NK-92 treated with Interleukin-12 subunit alpha and Interleukin-12 subunit beta, amount 100 ng/mL, for 24 hours (cell line): ENCODE results near the gene SORBS1.

Source experiments
- DNase-seq: peaks from one replicate; lab custom pipeline; 2025; lab: John Stamatoyannopoulos, UW

SORBS1 gene

DNA sequence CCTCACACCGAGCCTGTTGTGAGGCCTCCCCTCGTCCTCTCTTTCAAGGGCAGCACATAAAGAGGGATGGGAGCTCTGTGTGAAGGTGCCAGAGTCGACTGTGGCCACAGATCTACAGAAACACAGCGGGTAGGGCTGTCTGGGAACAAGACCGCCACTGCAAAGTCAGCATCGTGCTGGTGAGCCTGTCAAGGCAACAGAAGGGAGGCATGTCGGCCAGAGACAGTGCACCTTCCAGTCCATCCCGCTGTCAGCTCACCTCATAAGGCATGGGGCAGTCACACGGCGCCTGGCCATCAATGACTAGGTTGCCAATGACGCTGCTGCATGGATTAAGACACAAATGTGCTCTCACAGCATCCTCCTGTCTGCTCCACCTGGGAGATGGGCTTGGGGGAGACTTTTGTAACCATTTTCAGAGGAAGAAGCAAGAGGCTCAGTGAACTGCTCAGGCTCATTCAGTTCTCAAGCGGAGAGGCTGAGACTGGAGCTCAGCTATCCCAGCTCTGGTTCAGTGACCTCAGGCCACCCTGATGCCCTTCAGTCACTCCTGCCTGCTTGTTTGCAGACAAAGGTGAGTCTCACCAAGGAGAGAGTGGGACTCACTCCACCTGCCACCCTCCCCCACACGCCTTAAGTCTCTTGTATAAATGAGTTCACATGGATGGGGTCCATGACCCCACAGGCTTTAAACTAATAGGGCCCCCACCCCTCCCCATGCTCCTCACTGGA is 125.5 kb downstream of the SORBS1 start:
- no peak for DNase-seq

DNA sequence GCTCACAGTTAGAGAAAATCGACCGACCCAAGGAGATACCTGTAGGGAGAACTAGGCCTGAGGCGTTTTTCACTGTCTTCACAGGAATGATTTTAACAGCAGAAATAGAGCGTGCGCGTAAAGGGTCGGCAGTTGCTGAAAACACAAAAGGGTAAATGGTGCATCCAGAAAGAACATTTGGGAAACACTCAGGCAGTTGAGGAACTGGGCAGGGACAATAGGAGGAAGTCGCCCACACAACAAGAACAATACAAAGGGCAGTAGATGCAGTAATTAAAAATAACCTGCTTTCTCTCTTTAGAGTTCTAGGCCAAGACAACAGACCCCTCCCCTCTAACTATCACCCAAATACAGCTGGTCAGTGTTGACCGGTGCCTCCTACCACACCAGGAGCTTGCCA is 126.6 kb downstream of the SORBS1 start:
- no peak for DNase-seq

DNA sequence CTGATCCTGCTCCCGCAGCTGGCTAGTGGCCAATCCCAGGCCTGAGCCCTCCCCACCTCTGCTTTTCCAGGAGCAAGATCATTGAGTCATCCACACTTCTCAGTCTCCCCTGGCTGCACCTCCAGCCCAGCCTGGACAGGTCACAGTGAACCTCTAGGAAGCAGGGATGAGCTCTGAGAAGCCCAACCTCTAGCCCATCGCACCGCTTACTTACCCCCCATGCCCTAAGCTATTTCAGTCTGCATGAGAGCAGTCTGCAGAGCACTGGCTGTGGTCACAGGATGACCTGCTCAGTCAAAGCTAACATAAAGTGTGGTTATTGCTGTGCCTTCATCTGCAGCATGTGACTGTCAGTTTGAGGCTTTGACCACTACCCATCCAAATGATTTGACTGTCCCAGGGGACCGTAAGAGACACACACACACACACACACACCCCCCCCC is 129.2 kb downstream of the SORBS1 start:
- no peak for DNase-seq

DNA sequence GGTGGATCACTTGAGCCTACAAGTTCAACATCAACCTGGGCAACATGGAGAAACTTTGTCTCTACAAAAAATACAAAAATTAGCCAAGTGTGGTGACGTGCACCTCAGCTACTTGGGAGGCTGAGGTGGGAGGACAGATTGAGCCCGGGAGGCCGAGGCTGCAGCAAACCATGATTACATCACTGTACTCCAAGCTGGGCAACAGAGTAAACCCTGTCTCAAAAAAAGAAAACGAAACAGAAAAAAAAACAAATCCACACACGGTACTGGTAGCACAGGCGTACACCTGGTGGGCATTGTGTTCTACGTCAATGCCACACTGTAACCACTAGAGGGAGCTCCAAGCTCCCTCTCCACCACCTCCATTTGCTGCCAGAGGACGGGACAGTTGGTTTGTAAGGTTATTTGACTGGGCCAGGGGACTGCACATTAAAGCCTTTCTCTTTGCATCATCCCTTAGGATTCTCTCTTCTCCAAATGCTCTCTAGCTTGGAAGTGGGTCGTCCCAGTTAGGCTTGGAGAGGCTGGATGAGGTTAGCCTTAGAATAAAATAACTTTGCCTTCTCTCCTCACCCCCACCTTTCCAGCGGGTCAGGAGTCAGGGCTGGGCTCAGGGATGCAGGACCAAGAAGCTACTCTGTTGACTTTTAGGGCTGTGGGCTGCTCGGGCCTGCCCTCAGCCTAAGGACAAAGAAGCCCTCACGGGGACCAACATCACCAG is 130.8 kb downstream of the SORBS1 start:
- peak; percentile 2 for DNase-seq

DNA sequence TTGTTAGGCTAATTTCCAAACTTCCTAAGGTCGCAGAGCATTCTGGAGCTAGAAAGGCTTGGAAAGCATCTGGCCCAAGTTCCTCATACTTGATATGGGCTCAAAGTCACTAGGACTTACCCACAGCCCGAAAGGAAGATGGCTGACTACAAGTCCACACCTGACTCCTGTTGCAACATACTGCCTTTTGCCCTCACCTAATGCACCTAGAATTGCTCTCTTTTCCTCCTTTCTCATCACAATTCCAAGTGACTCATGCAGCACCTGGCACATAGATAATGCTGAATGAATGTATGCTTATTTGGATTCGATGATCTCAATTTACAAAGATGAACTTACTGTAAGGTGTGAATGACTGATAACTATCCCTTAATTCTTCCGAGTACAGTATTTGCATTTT is 131.5 kb downstream of the SORBS1 start:
- DNase-seq, result no peak

DNA sequence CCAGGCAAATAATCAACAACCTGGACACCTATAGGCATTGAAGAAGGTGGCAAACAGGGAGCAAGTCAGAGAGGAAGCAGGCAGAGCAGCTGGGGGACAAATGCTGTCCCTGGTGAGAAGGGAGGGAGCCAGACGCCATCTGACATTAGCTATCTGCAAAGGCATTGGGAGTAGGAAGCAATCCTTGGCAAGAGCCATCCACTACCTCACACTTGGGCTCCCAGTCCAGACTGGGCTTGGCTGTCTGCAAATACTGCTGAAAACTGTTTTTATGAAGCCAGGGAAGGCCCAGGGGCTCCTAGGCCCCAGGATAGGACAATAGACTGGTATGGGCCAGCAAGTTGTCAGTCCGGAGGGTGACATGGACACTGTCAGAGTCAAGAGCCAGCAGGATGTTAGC is 132.5 kb downstream of the SORBS1 start:
- DNase-seq, result no peak

DNA sequence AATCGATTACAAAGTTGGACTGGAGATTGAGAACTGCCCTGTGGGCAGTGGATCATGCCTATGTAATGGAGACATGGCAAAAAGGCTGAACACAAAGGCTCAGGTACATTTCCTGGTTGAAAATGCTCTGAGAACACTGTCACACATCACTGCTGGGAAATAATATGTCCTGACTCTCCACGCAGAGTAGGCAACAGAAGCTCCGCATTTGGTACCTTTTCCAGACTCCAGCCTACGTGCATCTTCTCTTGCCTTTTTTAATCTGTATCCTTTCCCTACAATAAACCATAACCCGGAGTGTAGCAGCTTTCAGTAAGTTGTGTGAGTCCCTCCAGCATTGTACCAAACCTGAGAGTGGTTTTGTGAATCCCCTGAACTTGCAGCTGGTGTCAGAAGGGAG is 134.7 kb downstream of the SORBS1 start:
- DNase-seq, result no peak

DNA sequence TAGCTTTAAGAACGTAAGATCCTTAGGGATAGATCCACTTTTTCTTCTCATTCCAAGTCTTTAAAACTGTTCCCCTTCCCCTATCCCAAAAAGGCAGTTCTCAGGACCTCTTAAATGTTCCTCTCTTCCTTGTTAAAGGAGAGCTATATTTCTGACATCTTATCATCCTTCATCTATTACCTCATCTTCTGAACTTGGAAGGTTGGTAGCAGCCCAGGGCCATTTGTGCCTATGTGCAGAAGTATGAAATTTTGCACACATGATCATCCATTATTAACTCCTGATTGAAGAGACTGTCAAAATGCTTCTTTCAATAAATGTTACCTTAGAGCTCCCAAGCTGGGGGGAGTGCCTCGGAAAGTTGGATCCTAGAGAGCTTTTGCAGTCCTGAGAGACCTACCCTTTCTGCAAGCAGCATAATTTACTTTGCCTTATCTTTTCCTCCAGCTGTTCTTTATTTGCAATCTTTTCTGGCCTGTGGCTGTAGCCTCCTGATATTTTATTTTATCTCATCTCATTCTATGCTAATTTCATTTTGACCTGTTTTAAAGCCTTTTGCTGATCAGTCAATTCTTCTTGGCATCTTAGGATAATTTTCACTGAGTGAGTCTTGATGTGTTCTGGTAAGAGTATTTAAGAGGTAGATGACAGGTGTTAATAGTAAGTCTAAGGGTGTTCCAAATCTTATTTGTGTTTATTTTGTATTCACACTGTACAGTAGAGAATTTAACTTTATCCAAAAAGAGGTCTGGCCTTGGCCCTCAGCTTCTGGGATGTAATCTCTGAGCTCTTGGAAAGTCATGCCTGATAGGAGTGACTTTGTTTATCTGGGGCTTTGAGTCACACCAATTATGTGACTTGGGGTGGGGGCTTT is 135.3 kb downstream of the SORBS1 start:
- no peak for DNase-seq

DNA sequence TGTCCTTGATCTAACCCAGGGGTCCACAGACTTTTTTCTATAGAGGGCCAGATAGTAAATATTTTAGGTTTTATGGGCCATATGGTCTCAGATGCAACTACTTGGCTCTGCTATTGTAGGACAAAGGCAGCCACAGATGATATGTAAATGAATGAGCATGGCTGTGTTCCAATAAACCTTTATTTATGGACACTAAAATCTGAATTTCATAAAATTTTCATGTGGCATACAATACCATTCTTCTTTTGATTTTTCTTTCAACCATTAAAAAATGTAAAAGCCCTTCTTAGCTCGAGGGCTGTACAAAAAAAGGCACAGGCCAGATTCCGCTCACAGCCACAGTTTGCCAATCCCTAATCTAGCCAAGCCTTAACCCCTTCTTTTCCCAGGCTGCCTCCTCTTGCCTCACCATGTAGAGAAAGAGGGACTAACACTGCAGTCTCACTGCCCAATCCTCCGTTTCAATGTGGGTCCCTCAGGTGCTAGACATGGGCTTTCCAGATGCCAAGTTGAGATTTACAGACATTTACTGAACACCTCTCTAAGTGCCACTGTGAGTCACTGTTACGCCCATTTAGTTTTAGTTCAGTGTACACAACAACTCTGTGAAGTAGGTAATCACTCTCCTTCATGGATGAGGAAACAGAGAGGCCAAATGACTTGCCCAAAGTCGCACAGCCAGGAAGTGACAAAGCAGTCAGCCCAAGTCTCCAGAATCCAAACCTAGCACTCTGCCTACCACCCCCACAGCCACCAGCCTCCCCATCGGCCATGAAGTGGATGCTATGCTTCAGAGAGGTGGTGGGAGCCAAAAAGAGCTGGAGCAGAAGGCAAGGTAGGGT is 137.8 kb downstream of the SORBS1 start:
- no peak for DNase-seq

DNA sequence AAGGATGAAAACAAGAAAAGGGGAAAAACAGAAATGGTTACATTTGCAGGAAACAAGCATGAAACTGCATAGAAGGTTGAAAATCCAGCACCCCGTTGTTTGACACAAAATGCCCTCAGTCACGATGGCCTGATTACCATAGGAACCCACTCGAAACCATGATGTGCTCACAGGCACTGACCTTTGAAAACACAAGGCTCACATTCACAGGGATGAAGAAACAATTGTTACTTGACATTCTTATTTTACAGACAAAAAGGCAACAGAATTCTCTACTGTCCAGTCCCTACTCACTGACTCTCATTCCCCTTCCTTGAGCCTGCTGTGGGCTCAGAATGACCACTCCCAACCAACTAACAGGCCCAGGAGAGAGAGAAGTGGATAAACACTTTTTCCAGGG is 138.9 kb downstream of the SORBS1 start:
- DNase-seq, result no peak

DNA sequence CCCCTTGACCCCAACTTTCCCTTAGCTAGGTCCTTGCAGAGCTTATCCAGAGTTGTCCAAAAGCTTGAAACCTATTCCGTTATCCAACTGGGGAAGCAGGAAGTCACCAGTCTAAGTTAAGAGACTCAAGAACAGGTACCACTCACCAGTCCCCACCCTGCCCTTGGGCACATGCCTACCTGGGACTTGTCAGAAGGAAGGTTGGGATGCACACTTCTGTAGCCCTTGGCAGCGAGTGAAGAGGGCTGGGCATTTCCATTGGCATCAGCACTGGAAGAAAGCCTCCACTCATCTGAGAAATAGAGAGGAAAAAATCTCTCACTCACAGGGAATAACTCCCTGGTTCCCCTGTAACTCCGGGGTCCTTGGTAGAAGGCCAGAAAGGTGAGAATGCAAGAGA is 139.4 kb downstream of the SORBS1 start:
- DNase-seq, result no peak

DNA sequence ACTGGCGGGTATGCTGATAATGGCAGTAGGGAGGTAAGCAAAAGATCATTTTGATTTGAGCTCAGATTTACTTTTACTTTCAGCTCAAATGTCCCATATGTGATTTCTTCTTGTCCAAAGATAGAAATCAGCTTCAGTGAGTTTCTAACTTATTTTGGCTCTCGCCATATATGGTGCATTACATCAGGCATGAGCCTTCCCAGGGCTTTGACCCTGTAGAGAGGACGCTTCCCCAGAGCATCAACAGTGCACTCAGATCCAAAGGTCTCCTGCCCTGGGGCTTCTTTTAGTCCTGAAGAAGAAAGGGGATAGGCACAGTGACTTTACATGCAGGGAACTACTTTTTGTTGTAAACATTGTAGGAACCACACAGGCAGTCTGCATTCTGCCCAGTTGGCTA is 141.8 kb downstream of the SORBS1 start:
- no peak for DNase-seq

DNA sequence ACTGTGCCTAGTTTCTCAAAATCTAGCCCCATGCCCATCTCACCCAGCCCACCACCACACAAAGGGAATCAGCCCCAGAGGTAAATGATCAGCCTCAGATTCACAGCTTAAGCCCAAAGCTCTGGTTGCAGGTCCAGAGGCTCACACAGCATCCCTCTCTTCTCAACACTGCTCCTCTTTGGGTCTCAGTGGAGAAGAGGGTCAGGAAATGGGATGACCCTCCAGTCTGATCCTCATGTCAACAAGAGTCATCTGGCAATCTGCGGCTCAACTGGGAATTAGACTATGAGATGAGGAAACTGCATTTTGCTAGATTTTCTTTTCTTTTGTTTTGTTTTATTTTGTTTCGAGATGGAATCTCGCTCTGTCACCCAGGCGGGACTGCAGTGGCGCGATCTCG is 144.2 kb downstream of the SORBS1 start:
- no peak for DNase-seq

DNA sequence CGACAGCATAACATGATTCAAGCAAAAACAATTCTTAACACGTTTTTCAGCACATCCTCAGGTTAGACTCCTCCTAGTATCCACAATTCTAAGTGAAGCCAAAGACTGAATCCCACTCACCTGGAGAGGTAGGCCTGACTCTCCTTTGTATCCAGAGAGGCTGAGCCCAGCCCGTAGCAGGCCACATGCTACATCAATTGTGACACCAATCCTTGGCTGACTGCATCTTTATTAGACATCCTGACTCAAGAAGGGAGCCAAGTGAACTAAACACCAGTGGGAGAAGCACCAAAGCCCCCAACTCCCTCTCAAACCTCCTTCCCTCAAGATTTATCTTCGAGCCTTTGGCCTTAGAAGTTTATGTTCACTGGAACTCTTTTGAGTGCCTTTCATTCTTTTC is 144.9 kb downstream of the SORBS1 start:
- DNase-seq, result no peak

DNA sequence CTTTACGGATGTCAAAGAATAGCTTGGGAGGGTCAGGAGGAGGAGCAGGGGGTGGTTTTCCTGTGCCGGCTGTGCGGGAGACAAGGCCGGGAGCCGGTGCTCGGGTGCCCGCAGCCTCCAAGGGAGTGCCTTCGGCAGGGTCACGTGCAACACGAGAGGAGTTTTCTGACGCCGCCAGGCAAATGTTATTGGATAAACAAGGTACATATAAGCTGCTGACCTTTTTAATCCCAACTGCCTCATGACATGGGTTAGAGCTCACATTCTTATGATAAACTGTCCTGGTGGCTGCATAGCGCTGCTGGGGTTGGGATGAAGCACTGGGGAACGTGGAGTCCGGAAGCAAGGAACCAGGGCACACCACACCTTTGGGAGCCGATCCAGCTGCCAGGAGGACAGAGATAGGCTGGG is 145.5 kb downstream of the SORBS1 start:
- no peak for DNase-seq

DNA sequence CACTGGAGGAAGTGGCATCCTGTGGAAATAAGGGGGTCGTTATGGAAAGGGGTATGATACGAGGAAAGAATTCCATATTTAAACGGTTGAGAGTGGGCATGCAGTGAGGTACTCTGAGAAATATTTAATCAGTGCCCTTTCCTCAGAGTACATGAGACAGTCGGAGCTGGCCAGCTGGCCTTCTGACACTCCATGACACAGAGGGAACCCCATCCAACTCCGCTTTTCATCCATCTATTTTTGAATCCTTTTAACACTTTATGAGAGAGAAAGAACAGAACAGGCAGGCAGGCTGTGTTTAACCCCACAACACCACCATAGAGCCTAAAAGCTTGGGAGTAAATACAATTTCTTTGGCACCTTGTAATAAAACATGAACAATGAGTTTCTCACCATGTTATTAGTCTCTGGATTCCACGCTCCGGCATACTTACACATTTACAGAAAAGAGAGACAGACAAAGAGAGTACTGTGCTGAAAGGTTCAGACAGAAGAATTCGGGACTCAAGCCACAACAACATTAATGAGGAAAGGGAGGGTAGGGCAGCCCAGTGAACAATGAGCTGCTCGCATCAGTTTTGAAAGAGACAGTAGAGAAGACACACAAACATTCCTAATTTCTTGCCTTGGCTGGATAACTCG is 146.2 kb downstream of the SORBS1 start:
- DNase-seq, result no peak

DNA sequence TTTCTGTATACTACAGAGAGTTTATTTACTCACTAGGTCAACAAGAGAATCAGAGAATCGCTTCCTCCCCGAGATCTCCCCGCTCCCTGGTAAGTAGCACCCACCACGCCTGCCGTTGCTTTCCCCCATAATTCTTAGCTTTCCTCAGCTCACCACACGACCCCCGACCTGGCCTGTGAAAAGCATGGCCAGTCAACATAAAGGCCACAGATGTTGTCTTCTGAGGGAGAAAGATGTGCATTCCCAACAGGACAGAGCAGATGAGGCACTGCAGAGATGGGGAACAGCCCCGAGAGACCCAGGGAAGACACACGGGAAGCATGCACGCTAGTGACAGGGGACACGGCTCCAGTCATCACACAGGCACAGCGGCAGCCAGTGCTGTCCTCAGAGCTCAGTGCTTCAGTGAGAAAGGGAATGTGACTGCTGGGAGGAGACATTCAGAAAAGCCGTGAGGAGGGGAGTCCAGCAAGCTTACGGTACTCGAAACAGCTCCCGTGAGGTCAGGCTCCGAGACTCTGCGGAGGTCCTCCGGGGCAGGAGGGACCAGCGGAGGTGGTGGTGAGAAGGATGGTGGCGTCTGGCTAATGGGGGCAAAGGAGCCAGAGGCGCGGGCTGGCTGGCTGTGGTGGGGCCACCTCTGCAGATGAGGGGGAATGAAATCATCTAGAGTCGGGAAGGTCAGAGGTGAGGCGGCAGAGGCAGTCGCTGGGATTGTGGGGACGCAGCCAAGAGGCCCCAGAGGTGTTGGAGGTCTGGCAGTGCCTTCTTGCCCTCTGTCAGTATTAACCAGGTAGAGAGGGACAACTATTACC is 146.9 kb downstream of the SORBS1 start:
- no peak for DNase-seq

DNA sequence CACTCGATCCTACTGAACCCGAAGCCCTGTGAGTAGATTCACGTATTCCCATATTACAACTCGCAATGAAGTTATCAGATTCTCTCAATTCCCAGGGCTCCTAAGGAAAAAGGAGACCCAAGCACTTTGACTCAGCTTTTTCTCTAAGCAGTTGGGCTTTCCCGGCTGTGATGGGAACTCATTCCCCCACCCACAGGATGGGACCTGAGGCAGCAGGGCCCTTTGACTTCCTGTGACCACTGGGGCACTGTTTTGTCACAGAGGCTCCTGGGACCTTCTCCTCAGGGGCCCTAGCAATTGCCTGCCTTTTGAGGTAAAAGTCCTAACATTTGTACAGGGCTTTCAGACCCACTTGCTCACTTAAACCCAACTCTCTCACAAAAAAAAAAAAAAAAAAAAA is 147.6 kb downstream of the SORBS1 start:
- DNase-seq, result no peak

DNA sequence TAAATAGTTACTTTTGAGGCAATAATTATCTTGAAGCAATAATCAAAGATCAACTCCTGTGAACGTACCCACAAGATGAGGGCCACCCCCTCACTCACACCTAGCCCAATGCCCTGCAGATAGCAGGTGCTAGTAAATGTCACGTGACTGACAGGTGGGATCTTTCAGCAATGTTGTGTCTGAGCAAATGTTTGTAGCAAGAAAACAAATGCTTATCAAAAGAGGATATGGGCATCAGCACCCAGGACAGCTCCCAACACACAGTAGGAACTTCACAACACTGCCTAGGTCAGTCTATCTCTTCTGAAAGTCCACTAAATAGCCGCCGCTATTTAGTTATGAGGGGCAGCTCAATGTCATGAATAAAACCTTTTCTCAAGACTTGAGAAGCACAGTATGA is 149.5 kb downstream of the SORBS1 start:
- no peak for DNase-seq
